T47D (cell line): ENCODE measurements around the gene BMP4.

ENCODE experiments used
- DNase-seq, 2 experiments: peaks; one replicate each; pipeline versions ENCODE4 v3.0.0 to v3.0.0-alpha.2; 2011 to 2012; ENCODE audit warnings: low read depth in 1 of 2, low spot score in 1 of 2
- JUND ChIP-seq: IDR thresholded peaks from 2 replicates; pipeline ENCODE4 v1.6.1; 2012; ENCODE audit warnings: low read depth
- in situ Hi-C: cut with HindIII; loops from 2 replicates; pipeline ENCODE4 v1.10.0; 2016; ENCODE audit warnings: low sequenced_read_pairs, low pct_unique_long_range_greater_than_20kb

The BMP4 gene

GRCh38 chr14:53924753-53925152, 31.9 kb downstream of the BMP4 start:
- in situ Hi-C loops, result no loop called here
- DNase-seq, result peak in 1 of 2 experiments; percentile 75
- no peak for TF ChIP-seq JUND

- peak in 1 of 2 experiments; percentile 69 for DNase-seq
- no peak for TF ChIP-seq JUND
- in situ Hi-C loops, result no loop called here
Observed at GRCh38 chr14:53921027-53921426, 35.6 kb downstream of the BMP4 start.

DNA sequence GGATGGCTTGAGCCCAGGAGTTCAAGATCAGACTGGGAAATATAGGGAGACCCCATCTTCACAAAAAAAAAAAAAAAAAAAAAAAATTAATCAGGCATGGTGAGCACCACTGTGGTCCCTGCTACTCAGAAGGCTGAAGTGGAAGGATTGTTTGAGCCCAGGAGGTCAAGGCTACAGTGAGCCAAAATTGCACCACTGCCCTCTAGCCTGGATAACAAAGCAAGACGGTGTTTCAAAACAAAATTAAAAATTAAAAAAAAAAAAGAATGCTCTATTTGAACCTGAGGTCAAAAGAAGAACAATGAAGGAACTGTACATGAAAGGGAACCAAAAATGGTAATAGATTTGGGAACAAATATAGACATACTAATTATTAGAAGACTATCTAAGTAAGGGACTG, 40.4 kb downstream of the BMP4 start:
- in situ Hi-C loops, result no loop called here
- TF ChIP-seq JUND, result no peak
- no peak for DNase-seq

DNA sequence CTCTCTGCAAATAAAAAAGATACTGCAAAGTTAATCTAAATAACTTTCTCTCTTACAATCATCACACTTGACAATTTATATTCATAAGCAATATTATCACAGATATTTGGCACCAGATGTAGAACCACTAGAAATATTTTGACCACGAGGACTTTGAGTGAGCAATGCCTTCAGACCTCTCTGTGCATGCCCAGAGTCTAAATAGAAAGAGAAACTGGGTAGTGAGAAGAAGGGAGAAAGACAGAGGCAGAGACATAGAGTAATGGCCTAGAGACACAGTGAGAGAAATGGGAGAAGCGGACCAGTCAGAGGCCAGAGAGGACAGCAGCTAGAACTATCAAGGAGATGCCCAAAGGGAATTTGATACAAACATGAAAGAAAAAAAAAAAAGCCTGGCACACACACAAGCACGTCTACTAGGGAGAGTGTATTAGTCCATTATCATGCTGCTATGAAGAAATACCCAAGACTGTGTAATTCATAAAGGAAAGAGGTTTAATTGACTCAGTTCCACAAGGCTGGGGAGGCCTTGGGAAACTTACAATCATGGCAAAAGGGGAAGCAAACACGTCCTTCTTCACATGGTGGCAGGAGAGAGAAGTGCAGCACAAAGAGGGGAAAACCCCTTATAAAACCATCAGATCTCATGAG, 41.1 kb downstream of the BMP4 start:
- no peak for DNase-seq
- in situ Hi-C loops, result no loop called here
- TF ChIP-seq JUND, result no peak

- no peak for TF ChIP-seq JUND
- no peak for DNase-seq
- in situ Hi-C loops, result no loop called here
Observed at GRCh38 chr14:53912021-53912420, 44.6 kb downstream of the BMP4 start.

- no peak for TF ChIP-seq JUND
- in situ Hi-C loops, result no loop called here
- no peak for DNase-seq
Observed at GRCh38 chr14:53908416-53908815, 48.2 kb downstream of the BMP4 start.

- no peak for TF ChIP-seq JUND
- DNase-seq, result no peak
Observed at GRCh38 chr14:53902307-53902706, 54.3 kb downstream of the BMP4 start.

GRCh38 chr14:53900499-53900898, 56.1 kb downstream of the BMP4 start:
- DNase-seq, result no peak
- in situ Hi-C loops, result no loop called here
- no peak for TF ChIP-seq JUND

More at GRCh38 chr14:53902307-53902706, 54.3 kb downstream of the BMP4 start:
- in situ Hi-C loops, result no loop called here
